Measurements from ENCODE around the gene LGALSL. TPM values are rescaled to one million over a fixed set of nuclear protein-coding genes. Genes with fewer than 3 reads are reported as not detected.
"Not testable (repeated sequence)": the region's sequence is repeated elsewhere in the genome, so short reads cannot be mapped to it uniquely, and the experiment has no call there.

The LGALSL gene
- total and polyA plus RNA-seq, 5 donors = 8.1 to 19.1 (median 13.2) TPM

DNA sequence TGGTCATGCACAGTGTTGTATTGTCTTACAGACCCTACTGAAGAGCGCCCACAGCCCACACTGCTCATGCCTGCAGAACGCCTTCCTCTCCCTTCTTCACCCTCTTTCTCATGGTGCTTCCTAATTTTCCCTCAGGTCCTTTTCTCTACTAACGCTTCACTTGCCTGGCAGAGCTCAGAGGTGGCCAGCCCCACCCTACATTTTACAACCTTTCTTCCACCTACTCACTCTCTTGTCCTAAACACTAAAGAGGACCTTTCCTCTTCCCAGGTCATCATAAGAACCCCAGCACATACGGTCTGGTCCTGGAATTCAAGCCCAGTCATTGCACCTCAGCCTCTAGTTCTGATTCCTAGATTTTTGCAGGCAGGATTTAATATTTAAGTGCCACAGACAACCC is 11.7 kb upstream of the LGALSL start:
- H3K9me3 ChIP-seq (ENCODE audit: control insufficient read depth, low read length) = no peaks in the 10 kb centered on the region

DNA sequence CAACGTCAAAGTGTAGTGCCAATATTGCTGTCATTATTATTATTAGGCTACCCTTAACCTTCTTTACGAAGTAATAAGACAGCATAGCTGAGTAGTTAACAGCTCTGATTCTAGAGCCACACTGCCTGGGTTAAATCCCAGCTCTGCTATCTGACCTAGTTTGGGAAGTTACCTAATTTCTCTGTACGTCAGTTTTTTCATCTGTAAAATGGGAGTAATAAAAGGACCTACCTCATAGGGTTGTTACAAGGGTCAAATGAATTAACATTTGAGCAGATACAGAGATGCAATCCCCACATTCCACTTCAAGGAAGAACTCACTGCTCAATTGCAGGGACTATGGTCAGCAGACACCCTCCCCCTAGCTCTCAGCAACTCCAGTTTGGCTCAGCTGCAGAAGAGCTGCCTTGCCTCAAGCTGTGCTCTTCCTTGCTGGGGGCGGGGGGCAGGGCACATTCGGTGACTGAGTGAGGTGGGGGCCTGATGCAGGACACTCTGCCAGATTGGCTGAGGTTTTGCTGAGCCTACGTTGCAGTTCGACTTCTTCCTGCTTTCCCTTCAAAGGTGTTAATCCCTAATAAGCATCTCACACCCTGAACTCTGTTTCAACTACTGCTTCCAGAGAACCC is 11.0 kb upstream of the LGALSL start:
- no peaks in the 10 kb centered on the region for H3K4me1 ChIP-seq (ENCODE audit: control insufficient read depth, insufficient read depth, low read length)
- no peaks in the 10 kb centered on the region for H3K27me3 ChIP-seq (ENCODE audit: control insufficient read depth, insufficient read depth)
- H3K27ac ChIP-seq (ENCODE audit: low read length) = no peak overlapping the region
- 67% methylated on average over 7 of the region's 7 CpGs for WGBS
- no peak overlapping the region for H3K4me3 ChIP-seq (ENCODE audit: low read length)
- ATAC-seq (no peak), DNase-seq (no peak)
- intact Hi-C loops (cut with DNase I) = no loop called here
- H3K9me3 ChIP-seq (ENCODE audit: control insufficient read depth, low read length) = no peaks in the 10 kb centered on the region

More for the DNA sequence above, 11.7 kb upstream of the LGALSL start:
- DNase-seq (no peak), ATAC-seq (no peak)
- Histone ChIP-seq H3K27ac (ENCODE audit: low read length) (no peak overlapping the region), H3K27me3 (ENCODE audit: control insufficient read depth, insufficient read depth) (no peaks in the 10 kb centered on the region), H3K4me3 (ENCODE audit: low read length) (no peak overlapping the region), H3K4me1 (ENCODE audit: control insufficient read depth, insufficient read depth, low read length) (no peaks in the 10 kb centered on the region)
- intact Hi-C loops (cut with DNase I) = no loop called here
- WGBS = 98% methylated on average over 4 of the region's 4 CpGs

- H3K27ac ChIP-seq (ENCODE audit: low read length); DNase-seq; intact Hi-C loops (cut with DNase I); H3K27me3 ChIP-seq (ENCODE audit: control insufficient read depth, insufficient read depth); H3K9me3 ChIP-seq (ENCODE audit: control insufficient read depth, low read length); ATAC-seq; H3K4me1 ChIP-seq (ENCODE audit: control insufficient read depth, insufficient read depth, low read length); H3K4me3 ChIP-seq (ENCODE audit: low read length): not testable (repeated sequence)
Observed at GRCh38 chr2:64445970-64446369, 8.0 kb upstream of the LGALSL start.

DNA sequence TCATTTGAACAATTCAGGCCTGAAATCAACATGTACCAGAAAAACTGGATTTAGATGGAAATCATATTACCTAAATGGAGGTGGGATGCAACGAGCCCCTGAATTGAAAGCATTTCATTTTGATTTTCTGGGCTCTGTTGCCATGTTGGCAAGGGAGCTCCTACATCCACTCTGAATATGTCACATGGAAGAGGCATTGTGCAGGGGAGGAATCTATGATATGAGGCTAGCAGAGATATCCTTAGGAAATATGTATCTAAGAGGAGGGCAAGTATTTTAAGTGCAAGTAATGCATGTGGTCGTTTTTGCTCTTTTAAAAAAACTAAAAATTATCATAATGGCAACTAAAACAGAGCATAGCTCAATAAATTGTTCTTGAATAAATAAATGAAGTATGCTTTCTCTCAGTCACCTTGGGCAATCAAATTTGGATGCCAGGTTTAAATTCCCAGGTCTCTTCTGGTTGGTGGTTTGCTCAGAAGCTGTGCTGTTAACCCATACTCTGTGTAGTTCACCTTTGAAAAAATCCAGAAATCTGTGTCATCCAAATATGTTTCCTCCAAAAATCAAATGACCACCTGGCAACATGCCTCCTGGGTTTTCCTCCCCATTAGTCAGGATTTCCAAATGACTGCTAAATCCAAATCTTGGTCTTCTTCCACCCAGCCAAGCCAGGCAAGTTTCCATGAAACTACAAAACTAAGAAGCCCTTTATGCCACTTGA is 6.5 kb upstream of the LGALSL start:
- no peaks in the 10 kb centered on the region for H3K27me3 ChIP-seq (ENCODE audit: control insufficient read depth, insufficient read depth)
- no peaks in the 10 kb centered on the region for H3K4me1 ChIP-seq (ENCODE audit: control insufficient read depth, insufficient read depth, low read length)
- peak in 1 of 3 donors; percentile 25 for DNase-seq
- no peaks in the 10 kb centered on the region for H3K9me3 ChIP-seq (ENCODE audit: control insufficient read depth, low read length)
- no peak for ATAC-seq
- WGBS = 61% methylated on average over 2 of the region's 2 CpGs
- intact Hi-C loops (cut with DNase I) = no loop called here
- no peak overlapping the region for H3K27ac ChIP-seq (ENCODE audit: low read length)
- no peak overlapping the region for H3K4me3 ChIP-seq (ENCODE audit: low read length)

- Histone ChIP-seq H3K4me3 (ENCODE audit: low read length) (no peak overlapping the region), H3K27me3 (ENCODE audit: control insufficient read depth, insufficient read depth) (no peaks in the 10 kb centered on the region), H3K4me1 (ENCODE audit: control insufficient read depth, insufficient read depth, low read length) (no peaks in the 10 kb centered on the region), H3K27ac (ENCODE audit: low read length) (no peak overlapping the region), H3K9me3 (ENCODE audit: control insufficient read depth, low read length) (no peaks in the 10 kb centered on the region)
- intact Hi-C loops (cut with DNase I) = no loop called here
- ATAC-seq = peak in 1 of 2 donors; percentile 38
- DNase-seq = no peak
- 61% methylated on average over 7 of the region's 7 CpGs for WGBS
Observed at GRCh38 chr2:64448041-64448426, 5.9 kb upstream of the LGALSL start.

GRCh38 chr2:64451051-64451450 is 2.9 kb upstream of the LGALSL start:
- DNase-seq (no peak), ATAC-seq (no peak)
- H3K4me1 ChIP-seq (ENCODE audit: control insufficient read depth, insufficient read depth, low read length) = peaks cover 7% of the 10 kb centered on the region
- no peak overlapping the region for H3K27ac ChIP-seq (ENCODE audit: low read length)
- H3K4me3 ChIP-seq (ENCODE audit: low read length) = no peak overlapping the region
- WGBS = 96% methylated on average over 2 of the region's 2 CpGs
- no peaks in the 10 kb centered on the region for H3K9me3 ChIP-seq (ENCODE audit: control insufficient read depth, low read length)
- intact Hi-C loops (cut with DNase I) = loop anchor here in 2 of 4 donors (10.0 kb wide), 1 partner anchor 46 kb away; no protein-coding TSS in a partner anchor
- no peaks in the 10 kb centered on the region for H3K27me3 ChIP-seq (ENCODE audit: control insufficient read depth, insufficient read depth)

DNA sequence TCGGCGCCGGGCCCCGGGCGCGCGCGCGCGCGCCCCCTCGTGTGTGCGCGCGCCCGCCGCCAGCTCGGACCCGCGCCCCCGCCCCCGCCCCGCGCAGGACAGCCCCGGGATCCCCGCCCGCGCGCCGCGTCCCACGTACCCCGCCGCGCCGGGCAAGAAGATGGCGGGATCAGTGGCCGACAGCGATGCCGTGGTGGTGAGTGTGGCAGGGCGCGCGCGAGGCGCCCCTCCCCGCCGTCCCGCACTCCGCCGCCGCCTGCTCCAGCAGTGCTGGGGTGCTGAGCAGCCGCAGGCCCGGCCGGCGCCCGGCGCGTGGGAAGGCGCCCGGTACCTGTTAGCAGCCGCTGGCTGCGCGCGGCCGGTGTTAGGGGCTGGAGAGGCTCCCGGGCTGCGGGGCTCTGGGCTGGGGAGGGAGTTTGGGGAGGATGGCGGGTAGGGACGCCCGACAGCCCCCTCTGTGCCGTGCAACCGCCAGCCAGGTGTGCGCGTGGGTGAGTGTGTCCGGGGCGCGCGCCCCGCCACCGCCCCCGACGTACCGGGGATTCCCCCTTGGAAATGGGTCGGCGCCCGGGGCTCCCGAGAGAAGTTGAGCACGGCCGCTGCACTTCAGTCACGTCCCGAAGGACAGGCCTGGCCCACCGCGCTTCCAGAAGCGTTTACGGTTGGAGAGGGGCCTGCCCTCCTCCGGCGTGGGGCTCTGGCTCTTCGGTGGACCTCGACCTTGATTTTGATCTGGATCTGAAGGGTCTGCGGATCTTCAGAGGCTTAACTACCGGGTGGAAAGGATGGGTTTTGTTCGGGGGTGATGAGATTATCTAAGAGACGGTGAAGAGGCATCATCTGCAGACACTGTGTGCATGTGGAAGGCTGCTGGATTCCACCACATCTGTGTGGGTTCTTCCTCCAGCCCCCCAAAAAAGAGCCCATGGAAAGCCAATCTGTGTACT is 697 bp downstream of the LGALSL start:
- no peaks in the 10 kb centered on the region for H3K9me3 ChIP-seq (ENCODE audit: control insufficient read depth, low read length)
- 2% methylated on average over 103 of the region's 103 CpGs for WGBS
- H3K4me3 ChIP-seq (ENCODE audit: low read length) = peak overlapping the region; percentile 84
- H3K4me1 ChIP-seq (ENCODE audit: control insufficient read depth, insufficient read depth, low read length) = peaks cover 7% of the 10 kb centered on the region
- H3K27me3 ChIP-seq (ENCODE audit: control insufficient read depth, insufficient read depth) = no peaks in the 10 kb centered on the region
- ATAC-seq (peak; percentile 61 to 63), DNase-seq (peak; percentile 55 to 88 (median 87))
- intact Hi-C loops (cut with DNase I) = loop anchor here in 2 of 4 donors (10.0 kb wide), 1 partner anchor 50 kb away; no protein-coding TSS in a partner anchor
- peak overlapping the region; percentile 98 for H3K27ac ChIP-seq (ENCODE audit: low read length)

DNA sequence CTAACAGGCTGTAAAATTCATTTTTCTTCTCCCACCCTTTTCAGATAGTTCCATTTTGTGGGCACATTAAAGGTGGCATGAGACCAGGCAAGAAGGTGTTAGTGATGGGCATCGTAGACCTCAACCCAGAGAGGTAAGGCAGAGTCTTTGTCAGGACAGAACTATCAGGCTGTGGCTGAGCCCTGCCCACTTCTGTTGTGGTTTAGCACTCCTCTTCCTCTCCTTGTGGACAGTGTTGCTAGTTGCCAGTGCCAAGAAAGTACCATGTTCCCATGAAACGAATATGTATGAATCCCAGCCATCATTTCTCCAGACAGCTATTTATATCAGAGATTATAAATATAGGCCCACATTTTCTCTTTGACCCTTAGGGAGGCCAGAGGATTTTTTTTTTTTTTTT is 1.6 kb downstream of the LGALSL start:
- intact Hi-C loops (cut with DNase I) = loop anchor here in 2 of 4 donors (10.0 kb wide), 1 partner anchor 51 kb away; no protein-coding TSS in a partner anchor
- Histone ChIP-seq H3K27me3 (ENCODE audit: control insufficient read depth, insufficient read depth) (no peaks in the 10 kb centered on the region), H3K4me1 (ENCODE audit: control insufficient read depth, insufficient read depth, low read length) (peaks cover 7% of the 10 kb centered on the region), H3K4me3 (ENCODE audit: low read length) (peak overlapping the region; percentile 84), H3K9me3 (ENCODE audit: control insufficient read depth, low read length) (no peaks in the 10 kb centered on the region), H3K27ac (ENCODE audit: low read length) (peak overlapping the region; percentile 81)
- no peak for ATAC-seq
- DNase-seq = no peak
- WGBS = 61% methylated on average over 2 of the region's 2 CpGs

GRCh38 chr2:64456293-64456692 is 2.3 kb downstream of the LGALSL start:
- peaks cover 7% of the 10 kb centered on the region for H3K4me1 ChIP-seq (ENCODE audit: control insufficient read depth, insufficient read depth, low read length)
- H3K4me3 ChIP-seq (ENCODE audit: low read length) = no peak overlapping the region
- intact Hi-C loops (cut with DNase I) = loop anchor here in 2 of 4 donors (10.0 kb wide), 1 partner anchor 51 kb away; no protein-coding TSS in a partner anchor
- ATAC-seq = no peak
- WGBS = 64% methylated on average over 6 of the region's 6 CpGs
- DNase-seq = no peak
- H3K27ac ChIP-seq (ENCODE audit: low read length) = no peak overlapping the region
- H3K9me3 ChIP-seq (ENCODE audit: control insufficient read depth, low read length) = no peaks in the 10 kb centered on the region
- H3K27me3 ChIP-seq (ENCODE audit: control insufficient read depth, insufficient read depth) = no peaks in the 10 kb centered on the region

GRCh38 chr2:64457524-64457923 is 3.6 kb downstream of the LGALSL start:
- Histone ChIP-seq H3K9me3 (ENCODE audit: control insufficient read depth, low read length) (no peaks in the 10 kb centered on the region), H3K4me1 (ENCODE audit: control insufficient read depth, insufficient read depth, low read length) (peaks cover 7% of the 10 kb centered on the region), H3K27ac (ENCODE audit: low read length) (no peak overlapping the region), H3K27me3 (ENCODE audit: control insufficient read depth, insufficient read depth) (no peaks in the 10 kb centered on the region), H3K4me3 (ENCODE audit: low read length) (no peak overlapping the region)
- ATAC-seq (no peak), DNase-seq (no peak)
- intact Hi-C loops (cut with DNase I) = loop anchor here in 2 of 4 donors (10.0 kb wide), 1 partner anchor 53 kb away; no protein-coding TSS in a partner anchor

All from right cardiac atrium (tissue), 5 donors.